ENCODE measurements around the gene SC5D. TPM values are rescaled to one million over a fixed set of nuclear protein-coding genes. Genes with fewer than 3 reads are reported as not detected.

Gene SC5D
- total and polyA plus RNA-seq, 4 donors, result 29.4 to 91.5 (median 44.1) TPM

DNA sequence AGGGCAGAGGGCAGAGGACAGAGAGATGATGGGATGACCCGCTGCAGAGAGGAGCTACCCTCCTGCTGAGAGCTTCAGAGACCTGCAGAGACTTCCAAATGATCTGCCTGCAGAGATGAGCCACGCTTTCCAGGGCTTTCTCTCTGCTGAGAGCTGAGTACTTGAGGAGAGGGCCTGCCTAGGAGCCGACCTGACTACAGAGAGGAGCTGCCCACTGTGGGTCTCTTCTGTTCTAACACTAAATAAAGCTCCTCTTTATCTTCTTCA is 45.9 kb upstream of the SC5D start:
- H3K9ac ChIP-seq (ENCODE audit: insufficient read depth in 1 of 2, low read length in 2 of 2), result no peak overlapping the region
- peaks cover 0 to 8% (median 0%) of the 10 kb centered on the region in 5 donors for H3K4me1 ChIP-seq (ENCODE audit: control insufficient read depth in 5 of 5, insufficient read depth in 5 of 5, low read length in 5 of 5)
- H3K36me3 ChIP-seq (ENCODE audit: control insufficient read depth in 4 of 4, insufficient read depth in 4 of 4, low read length in 4 of 4), result no peaks in the 10 kb centered on the region
- TF ChIP-seq, protein P1, sequence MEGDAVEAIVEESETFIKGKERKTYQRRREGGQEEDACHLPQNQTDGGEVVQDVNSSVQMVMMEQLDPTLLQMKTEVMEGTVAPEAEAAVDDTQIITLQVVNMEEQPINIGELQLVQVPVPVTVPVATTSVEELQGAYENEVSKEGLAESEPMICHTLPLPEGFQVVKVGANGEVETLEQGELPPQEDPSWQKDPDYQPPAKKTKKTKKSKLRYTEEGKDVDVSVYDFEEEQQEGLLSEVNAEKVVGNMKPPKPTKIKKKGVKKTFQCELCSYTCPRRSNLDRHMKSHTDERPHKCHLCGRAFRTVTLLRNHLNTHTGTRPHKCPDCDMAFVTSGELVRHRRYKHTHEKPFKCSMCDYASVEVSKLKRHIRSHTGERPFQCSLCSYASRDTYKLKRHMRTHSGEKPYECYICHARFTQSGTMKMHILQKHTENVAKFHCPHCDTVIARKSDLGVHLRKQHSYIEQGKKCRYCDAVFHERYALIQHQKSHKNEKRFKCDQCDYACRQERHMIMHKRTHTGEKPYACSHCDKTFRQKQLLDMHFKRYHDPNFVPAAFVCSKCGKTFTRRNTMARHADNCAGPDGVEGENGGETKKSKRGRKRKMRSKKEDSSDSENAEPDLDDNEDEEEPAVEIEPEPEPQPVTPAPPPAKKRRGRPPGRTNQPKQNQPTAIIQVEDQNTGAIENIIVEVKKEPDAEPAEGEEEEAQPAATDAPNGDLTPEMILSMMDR (IDR thresholded peaks at IDR 0.05; ENCODE audit: control extremely low read depth, extremely low read depth), result no peak
- H3K9me3 ChIP-seq (ENCODE audit: control insufficient read depth in 4 of 4, insufficient read depth in 3 of 4, low read length in 3 of 4), result no peaks in the 10 kb centered on the region
- ATAC-seq (ENCODE audit: insufficient read depth, low FRiP score) (no peak), DNase-seq (no peak)
- 89 to 93% methylated on average over 3 of the region's 3 CpGs for WGBS, 2 donors
- H3K27me3 ChIP-seq (ENCODE audit: control insufficient read depth in 3 of 3, insufficient read depth in 3 of 3, low read length in 2 of 3), result peaks cover 0 to 2% (median 0%) of the 10 kb centered on the region in 3 donors
- no peak overlapping the region for H3K27ac ChIP-seq (ENCODE audit: low read depth in 1 of 2, low read length in 1 of 2)
- H3K4me3 ChIP-seq, result no peak overlapping the region

DNA sequence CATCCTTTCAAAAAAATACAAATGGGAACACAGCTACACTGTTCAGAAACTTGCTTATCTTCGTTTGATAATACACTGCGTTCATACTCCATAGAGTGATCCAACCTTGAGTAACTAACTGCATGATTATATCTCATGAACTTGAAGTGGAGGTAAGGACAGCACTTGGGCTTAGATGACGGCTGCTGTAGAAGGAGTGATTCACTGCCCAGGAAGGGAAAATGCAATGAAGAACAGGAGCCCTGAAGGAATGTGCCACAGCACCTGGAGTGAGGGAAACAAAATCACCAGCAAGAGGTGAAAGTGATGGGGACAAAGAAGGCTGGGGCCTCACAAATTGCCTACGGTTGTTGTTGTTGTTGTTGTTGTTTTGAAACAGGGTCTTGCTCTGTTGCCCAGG is 44.1 kb upstream of the SC5D start:
- 68 to 83% methylated on average over 4 of the region's 4 CpGs for WGBS, 2 donors
- ATAC-seq (ENCODE audit: insufficient read depth, low FRiP score), result peak; percentile 75
- H3K9me3 ChIP-seq (ENCODE audit: control insufficient read depth in 4 of 4, insufficient read depth in 3 of 4, low read length in 3 of 4), result no peaks in the 10 kb centered on the region

DNA sequence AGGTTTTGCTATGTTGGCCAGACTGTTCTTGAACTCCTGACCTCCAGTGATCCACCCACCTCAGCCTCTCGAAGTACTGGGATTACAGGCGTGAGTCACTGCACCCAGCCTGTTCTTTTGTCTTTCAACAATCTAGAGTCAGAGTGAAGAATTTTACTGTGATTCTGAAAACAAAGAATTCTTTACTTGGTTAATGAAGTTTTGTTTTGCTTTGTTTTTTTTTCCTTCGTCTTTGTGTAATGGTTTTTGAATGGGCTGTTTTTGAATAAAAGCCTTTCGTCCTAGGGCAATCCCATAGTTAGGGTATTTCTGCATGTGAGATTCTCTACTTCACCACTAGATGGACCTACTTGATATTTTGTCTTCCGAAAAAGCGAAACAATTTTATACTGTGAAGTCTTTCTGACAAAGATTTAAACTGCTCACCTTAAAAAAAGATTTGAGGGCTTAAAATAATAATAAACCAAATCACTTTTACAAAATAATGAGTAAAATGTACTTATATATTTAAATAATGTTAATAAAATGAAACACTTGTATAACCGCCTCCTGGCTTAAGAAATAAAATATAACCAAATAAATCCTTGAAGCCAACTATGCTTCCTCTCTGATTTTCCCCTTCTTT is 43.4 kb upstream of the SC5D start:
- 32 to 36% methylated on average over 7 of the region's 7 CpGs for WGBS, 2 donors
- Histone ChIP-seq H3K4me1 (ENCODE audit: control insufficient read depth in 5 of 5, insufficient read depth in 5 of 5, low read length in 5 of 5) (no peaks in the 10 kb centered on the region), H3K27ac (ENCODE audit: low read depth in 1 of 2, low read length in 1 of 2) (no peak overlapping the region), H3K36me3 (ENCODE audit: control insufficient read depth in 4 of 4, insufficient read depth in 4 of 4, low read length in 4 of 4) (no peaks in the 10 kb centered on the region), H3K9me3 (ENCODE audit: control insufficient read depth in 4 of 4, insufficient read depth in 3 of 4, low read length in 3 of 4) (no peaks in the 10 kb centered on the region), H3K9ac (ENCODE audit: insufficient read depth in 1 of 2, low read length in 2 of 2) (no peak overlapping the region), H3K27me3 (ENCODE audit: control insufficient read depth in 3 of 3, insufficient read depth in 3 of 3, low read length in 2 of 3) (peaks cover 0 to 2% (median 0%) of the 10 kb centered on the region in 3 donors), H3K4me3 (no peak overlapping the region)
- DNase-seq, result peak in 2 of 3 donors; percentile 48 to 52
- TF ChIP-seq, protein P1 (IDR thresholded peaks at IDR 0.05; ENCODE audit: control extremely low read depth, extremely low read depth), result peak; percentile 50
- ATAC-seq (ENCODE audit: insufficient read depth, low FRiP score), result peak; percentile 49

More for the DNA sequence above, 44.1 kb upstream of the SC5D start:
- Histone ChIP-seq H3K4me1 (ENCODE audit: control insufficient read depth in 5 of 5, insufficient read depth in 5 of 5, low read length in 5 of 5) (no peaks in the 10 kb centered on the region), H3K9ac (ENCODE audit: insufficient read depth in 1 of 2, low read length in 2 of 2) (no peak overlapping the region), H3K27me3 (ENCODE audit: control insufficient read depth in 3 of 3, insufficient read depth in 3 of 3, low read length in 2 of 3) (peaks cover 0 to 2% (median 0%) of the 10 kb centered on the region in 3 donors), H3K36me3 (ENCODE audit: control insufficient read depth in 4 of 4, insufficient read depth in 4 of 4, low read length in 4 of 4) (no peaks in the 10 kb centered on the region), H3K4me3 (no peak overlapping the region), H3K27ac (ENCODE audit: low read depth in 1 of 2, low read length in 1 of 2) (no peak overlapping the region)
- TF ChIP-seq, protein P1 (IDR thresholded peaks at IDR 0.05; ENCODE audit: control extremely low read depth, extremely low read depth), result no peak
- DNase-seq, result no peak

DNA sequence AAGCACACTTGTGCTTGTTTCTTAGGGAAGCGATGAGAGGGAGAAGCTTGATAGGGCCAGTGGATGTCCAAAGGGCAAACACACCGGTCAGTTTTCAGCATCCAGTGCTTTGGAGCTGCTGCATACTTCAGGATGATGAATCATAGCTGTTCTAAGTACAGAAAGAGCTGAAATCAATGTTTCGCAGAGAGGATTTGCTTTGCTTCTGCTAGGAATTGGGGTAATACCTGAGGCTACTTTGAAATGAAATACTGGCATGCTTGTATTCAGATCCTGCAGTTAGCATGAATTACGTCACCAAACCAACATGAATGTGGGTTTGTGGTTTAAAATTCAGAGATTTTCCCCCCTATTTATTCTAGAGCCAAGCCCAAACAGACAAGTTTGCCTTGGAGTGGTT is 41.7 kb upstream of the SC5D start:
- H3K36me3 ChIP-seq (ENCODE audit: control insufficient read depth in 4 of 4, insufficient read depth in 4 of 4, low read length in 4 of 4), result no peaks in the 10 kb centered on the region
- ATAC-seq (ENCODE audit: insufficient read depth, low FRiP score), result no peak
- TF ChIP-seq, protein P1 (IDR thresholded peaks at IDR 0.05; ENCODE audit: control extremely low read depth, extremely low read depth), result no peak
- 78 to 86% methylated on average over 4 of the region's 4 CpGs for WGBS, 2 donors
- H3K9ac ChIP-seq (ENCODE audit: insufficient read depth in 1 of 2, low read length in 2 of 2), result no peak overlapping the region
- H3K27ac ChIP-seq (ENCODE audit: low read depth in 1 of 2, low read length in 1 of 2), result no peak overlapping the region
- H3K27me3 ChIP-seq (ENCODE audit: control insufficient read depth in 3 of 3, insufficient read depth in 3 of 3, low read length in 2 of 3), result peaks cover 0 to 2% (median 0%) of the 10 kb centered on the region in 3 donors
- H3K9me3 ChIP-seq (ENCODE audit: control insufficient read depth in 4 of 4, insufficient read depth in 3 of 4, low read length in 3 of 4), result no peaks in the 10 kb centered on the region
- no peaks in the 10 kb centered on the region for H3K4me1 ChIP-seq (ENCODE audit: control insufficient read depth in 5 of 5, insufficient read depth in 5 of 5, low read length in 5 of 5)
- DNase-seq, result no peak
- no peak overlapping the region for H3K4me3 ChIP-seq
